ENCODE measurements around the gene USP46. TPM values are rescaled to one million over a fixed set of nuclear protein-coding genes. Genes with fewer than 3 reads are reported as not detected.

USP46 gene
- total and polyA plus RNA-seq, 10 donors: 1.2 to 17.1 (median 9.1) TPM

DNA sequence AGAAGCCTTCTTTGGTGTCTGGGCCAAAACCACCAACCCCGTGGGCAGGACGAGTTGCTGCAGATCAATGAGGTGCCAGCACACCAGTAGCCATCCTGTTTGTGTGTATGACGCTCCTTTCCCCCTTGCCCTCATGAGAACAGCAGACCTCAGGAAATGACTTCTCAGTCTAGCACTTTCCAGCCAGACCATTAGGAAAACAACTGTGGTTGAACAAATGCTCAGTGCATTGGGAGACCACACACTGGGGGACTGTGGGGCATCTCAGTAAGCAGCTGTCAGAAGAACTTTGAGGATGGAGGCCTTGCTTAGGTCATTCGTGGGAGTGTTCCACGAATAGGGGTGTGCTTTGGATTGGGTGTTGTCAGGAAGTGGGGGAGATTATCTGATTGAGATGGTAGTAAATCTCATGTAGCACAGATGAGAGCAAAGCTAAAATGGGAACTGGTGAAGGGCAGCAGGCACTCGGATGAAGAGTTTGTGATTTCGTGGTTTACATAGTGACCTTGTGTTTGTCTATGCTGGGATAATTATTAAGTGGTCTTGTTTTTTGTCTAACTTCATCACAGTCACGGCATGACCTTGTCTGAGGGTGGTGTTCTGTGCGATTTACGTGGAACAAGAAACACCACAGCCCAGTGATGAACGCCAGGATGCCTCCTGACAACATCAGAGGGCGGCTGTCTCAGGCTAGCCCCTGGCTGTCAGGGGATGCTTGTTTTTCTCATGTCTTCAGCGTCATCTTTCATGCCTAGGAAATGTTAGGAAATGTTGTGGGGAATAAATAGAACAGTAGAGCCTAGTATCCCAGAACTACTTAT lies 70.1 kb downstream of the USP46 start:
- no peak overlapping the region for H3K4me3 ChIP-seq
- H3K27me3 ChIP-seq (replicated peaks in 1 of 7): no peaks in the 10 kb centered on the region
- no peak for TF ChIP-seq POLR2A (IDR thresholded peaks at IDR 0.05)
- TF ChIP-seq, protein P1, sequence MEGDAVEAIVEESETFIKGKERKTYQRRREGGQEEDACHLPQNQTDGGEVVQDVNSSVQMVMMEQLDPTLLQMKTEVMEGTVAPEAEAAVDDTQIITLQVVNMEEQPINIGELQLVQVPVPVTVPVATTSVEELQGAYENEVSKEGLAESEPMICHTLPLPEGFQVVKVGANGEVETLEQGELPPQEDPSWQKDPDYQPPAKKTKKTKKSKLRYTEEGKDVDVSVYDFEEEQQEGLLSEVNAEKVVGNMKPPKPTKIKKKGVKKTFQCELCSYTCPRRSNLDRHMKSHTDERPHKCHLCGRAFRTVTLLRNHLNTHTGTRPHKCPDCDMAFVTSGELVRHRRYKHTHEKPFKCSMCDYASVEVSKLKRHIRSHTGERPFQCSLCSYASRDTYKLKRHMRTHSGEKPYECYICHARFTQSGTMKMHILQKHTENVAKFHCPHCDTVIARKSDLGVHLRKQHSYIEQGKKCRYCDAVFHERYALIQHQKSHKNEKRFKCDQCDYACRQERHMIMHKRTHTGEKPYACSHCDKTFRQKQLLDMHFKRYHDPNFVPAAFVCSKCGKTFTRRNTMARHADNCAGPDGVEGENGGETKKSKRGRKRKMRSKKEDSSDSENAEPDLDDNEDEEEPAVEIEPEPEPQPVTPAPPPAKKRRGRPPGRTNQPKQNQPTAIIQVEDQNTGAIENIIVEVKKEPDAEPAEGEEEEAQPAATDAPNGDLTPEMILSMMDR (IDR thresholded peaks at IDR 0.05 in 8 of 11, conservative IDR thresholded peaks at IDR 0.05 in 3 of 11): no peak
- no peak for TF ChIP-seq POLR2AphosphoS5 (IDR thresholded peaks at IDR 0.05)
- no peaks in the 10 kb centered on the region for H3K9me3 ChIP-seq
- intact Hi-C loops (cut with DNase I; ENCODE audit: low total_unique reads): no loop called here
- peak overlapping the region in 1 of 8 donors; percentile 14 for H3K27ac ChIP-seq
- no peak for DNase-seq
- H3K4me1 ChIP-seq: no peaks in the 10 kb centered on the region
- H3K36me3 ChIP-seq: peaks cover 0 to 12% (median 0%) of the 10 kb centered on the region in 6 donors
- WGBS, 5 donors: 36 to 52% (median 49%) methylated on average over 13 of the region's 13 CpGs

DNA sequence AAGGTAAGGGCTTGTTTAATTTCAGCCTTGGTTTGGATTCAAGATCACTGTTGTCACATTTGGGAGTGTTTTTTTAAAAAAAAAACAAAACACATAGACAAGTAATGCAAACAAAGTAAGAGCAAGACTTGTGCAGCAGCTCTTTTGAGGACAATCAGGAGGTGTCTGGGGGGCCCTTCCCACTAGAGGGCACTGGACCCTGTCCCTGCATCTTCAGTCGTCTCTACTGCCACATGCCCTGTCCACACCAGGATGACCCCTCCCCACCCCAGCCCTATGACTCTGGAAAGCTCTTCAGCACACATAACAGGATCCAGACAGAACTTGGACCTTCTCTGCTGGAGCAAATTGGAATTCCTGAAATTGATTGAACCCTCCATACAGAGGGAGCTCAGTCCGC lies 71.0 kb downstream of the USP46 start:
- 52 to 58% (median 54%) methylated on average over 2 of the region's 2 CpGs for WGBS, 5 donors
- TF ChIP-seq POLR2A (IDR thresholded peaks at IDR 0.05): no peak
- TF ChIP-seq, protein P1 (IDR thresholded peaks at IDR 0.05 in 8 of 11, conservative IDR thresholded peaks at IDR 0.05 in 3 of 11): peak in 6 of 11 experiments; percentile 14 to 47 (median 36)
- no peaks in the 10 kb centered on the region for H3K4me1 ChIP-seq
- intact Hi-C loops (cut with DNase I; ENCODE audit: low total_unique reads): no loop called here
- no peak overlapping the region for H3K4me3 ChIP-seq
- peaks cover 0 to 7% (median 0%) of the 10 kb centered on the region in 6 donors for H3K36me3 ChIP-seq
- no peak overlapping the region for H3K27ac ChIP-seq
- no peaks in the 10 kb centered on the region for H3K9me3 ChIP-seq
- H3K27me3 ChIP-seq (replicated peaks in 1 of 7): no peaks in the 10 kb centered on the region
- DNase-seq: no peak

DNA sequence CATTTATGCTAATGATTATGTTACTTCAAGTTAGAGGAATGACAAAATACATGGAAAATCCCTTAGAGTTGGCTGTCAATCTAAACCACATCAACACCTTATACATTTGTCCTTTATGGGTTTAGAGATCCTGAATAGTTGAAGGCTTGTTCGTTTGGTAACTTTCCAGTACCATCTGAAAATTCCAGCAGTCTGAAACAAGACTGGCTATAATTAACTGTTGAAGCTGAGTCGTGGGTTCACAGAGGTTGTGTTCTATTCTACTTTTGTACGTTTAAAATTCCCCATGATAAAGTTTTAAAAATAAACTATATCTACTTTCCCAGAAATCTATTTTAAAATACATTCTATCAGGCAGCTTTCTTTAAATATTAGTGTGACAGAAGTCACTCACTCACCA lies 73.0 kb downstream of the USP46 start:
- Histone ChIP-seq H3K4me1 (no peaks in the 10 kb centered on the region), H3K9me3 (no peaks in the 10 kb centered on the region), H3K36me3 (no peaks in the 10 kb centered on the region), H3K4me3 (no peak overlapping the region), H3K27me3 (replicated peaks in 1 of 7) (no peaks in the 10 kb centered on the region), H3K27ac (no peak overlapping the region)
- 49 to 72% (median 58%) methylated on average over 3 of the region's 3 CpGs for WGBS, 5 donors
- no peak for DNase-seq
- intact Hi-C loops (cut with DNase I; ENCODE audit: low total_unique reads): no loop called here
- TF ChIP-seq, protein P1 (IDR thresholded peaks at IDR 0.05 in 8 of 11, conservative IDR thresholded peaks at IDR 0.05 in 3 of 11): no peak
- TF ChIP-seq POLR2A (IDR thresholded peaks at IDR 0.05) (no peak), POLR2AphosphoS5 (IDR thresholded peaks at IDR 0.05) (no peak)

DNA sequence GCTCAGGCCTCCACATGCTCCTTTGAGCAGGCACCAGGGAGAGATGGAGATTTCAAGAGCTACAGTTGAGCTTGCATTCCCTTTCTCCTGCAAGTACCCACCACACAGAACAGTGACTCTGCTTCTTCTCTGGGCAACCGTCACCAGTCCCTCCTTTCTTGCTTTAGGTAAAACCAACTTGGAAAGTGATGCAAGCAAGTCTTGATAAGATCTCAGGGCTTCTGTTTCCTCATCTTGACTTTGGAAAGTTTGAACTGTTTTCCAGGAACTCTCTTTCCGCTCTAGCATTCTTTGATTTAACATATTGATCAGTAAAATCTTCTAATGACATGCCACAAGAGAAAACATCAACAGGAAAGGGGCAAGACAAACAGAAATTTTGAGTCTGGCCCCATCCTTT lies 73.7 kb downstream of the USP46 start:
- Histone ChIP-seq H3K27ac (no peak overlapping the region), H3K4me1 (no peaks in the 10 kb centered on the region), H3K27me3 (replicated peaks in 1 of 7) (no peaks in the 10 kb centered on the region), H3K4me3 (no peak overlapping the region), H3K36me3 (no peaks in the 10 kb centered on the region), H3K9me3 (no peaks in the 10 kb centered on the region)
- TF ChIP-seq POLR2A (IDR thresholded peaks at IDR 0.05) (no peak), POLR2AphosphoS5 (IDR thresholded peaks at IDR 0.05) (no peak)
- TF ChIP-seq, protein P1 (IDR thresholded peaks at IDR 0.05 in 8 of 11, conservative IDR thresholded peaks at IDR 0.05 in 3 of 11): no peak
- DNase-seq: no peak
- intact Hi-C loops (cut with DNase I; ENCODE audit: low total_unique reads): no loop called here
- 72 to 87% (median 77%) methylated on average over 2 of the region's 2 CpGs for WGBS, 5 donors

All from spleen (tissue), 11 donors.